PC-9 (cell line): Measurements from ENCODE around the gene GMFB.

Experiments
- CTCF ChIP-seq: fragments of 200-600 bp; sonication (generic); conservative IDR thresholded peaks from 2 replicates; pipeline ENCODE4 v1.6.1; 2017; ENCODE audit warnings: mixed run types, antibody characterized with exemption, mild to moderate bottlenecking, moderate library complexity
- EZH2 ChIP-seq: fragments of 200-600 bp; sonication (generic); IDR thresholded peaks from 2 replicates; pipeline ENCODE4 v1.8.0; 2017; ENCODE audit warnings: antibody characterized with exemption, low read depth

GRCh38 chr14:54435500-54435981 is 53.2 kb downstream of the GMFB start:
- TF ChIP-seq EZH2 (no peak), CTCF (no peak)
